ENCODE measurements around the gene PJVK.

GRCh38 chr2:178476477-178476876, 25.3 kb downstream of the PJVK start:
- TF ChIP-seq CTCF (conservative IDR thresholded peaks at IDR 0.05; ENCODE audit: low read depth in 2 of 2) (no peak), EZH2 (IDR thresholded peaks at IDR 0.05; ENCODE audit: low read depth, unreplicated experiment) (no peak), REST (IDR thresholded peaks at IDR 0.05; ENCODE audit: unreplicated experiment) (no peak), NANOG (IDR thresholded peaks at IDR 0.05; ENCODE audit: borderline replicate concordance) (no peak), POLR2AphosphoS5 (IDR thresholded peaks at IDR 0.05; ENCODE audit: low read depth) (no peak), JUNB (IDR thresholded peaks at IDR 0.05; ENCODE audit: unreplicated experiment) (no peak), EZH2phosphoT487 (IDR thresholded peaks at IDR 0.05; ENCODE audit: unreplicated experiment) (no peak), CREB1 (CRISPR knock-in tag; IDR thresholded peaks at IDR 0.05; ENCODE audit: low read depth) (no peak), STAT1 (IDR thresholded peaks at IDR 0.05; ENCODE audit: unreplicated experiment) (no peak), ZNF331 (CRISPR knock-in tag; IDR thresholded peaks at IDR 0.05; ENCODE audit: low read depth) (no peak), ZNF114 (CRISPR knock-in tag; IDR thresholded peaks at IDR 0.05) (no peak), ETS1 (IDR thresholded peaks at IDR 0.05) (no peak)

Data from GM23338 (cell line).